ENCODE data around the gene VTI1A. TPM values are rescaled to one million over a fixed set of nuclear protein-coding genes. Genes with fewer than 3 reads are reported as not detected.

The VTI1A gene
- total RNA-seq, 1 experiment from 2014 or later, result 44.4 TPM

- Mint-ChIP-seq H3K4me1 (ENCODE audit: insufficient read depth, unreplicated experiment) (no peaks in the 10 kb centered on the region), H3K9me3 (ENCODE audit: unreplicated experiment) (no peaks in the 10 kb centered on the region), H3K4me3 (ENCODE audit: unreplicated experiment) (no peak overlapping the region), H3K36me3 (ENCODE audit: insufficient read depth, unreplicated experiment) (no peaks in the 10 kb centered on the region), H3K27ac (ENCODE audit: low read depth, unreplicated experiment) (no peak overlapping the region), H3K27me3 (ENCODE audit: insufficient read depth, unreplicated experiment) (no peaks in the 10 kb centered on the region)
- no peak for DNase-seq (ENCODE audit: unreplicated experiment)
- POLR2A ChIA-PET, result no interaction called here
- no TSS peak for BruUV-seq (replicated peaks)
- CTCF ChIA-PET, result interaction anchor here (0.6 to 0.7 kb wide), 2 partner anchors 106 to 326 kb away, joined by 3 read pairs; no protein-coding TSS in a partner anchor
- TF ChIP-seq, protein P1, sequence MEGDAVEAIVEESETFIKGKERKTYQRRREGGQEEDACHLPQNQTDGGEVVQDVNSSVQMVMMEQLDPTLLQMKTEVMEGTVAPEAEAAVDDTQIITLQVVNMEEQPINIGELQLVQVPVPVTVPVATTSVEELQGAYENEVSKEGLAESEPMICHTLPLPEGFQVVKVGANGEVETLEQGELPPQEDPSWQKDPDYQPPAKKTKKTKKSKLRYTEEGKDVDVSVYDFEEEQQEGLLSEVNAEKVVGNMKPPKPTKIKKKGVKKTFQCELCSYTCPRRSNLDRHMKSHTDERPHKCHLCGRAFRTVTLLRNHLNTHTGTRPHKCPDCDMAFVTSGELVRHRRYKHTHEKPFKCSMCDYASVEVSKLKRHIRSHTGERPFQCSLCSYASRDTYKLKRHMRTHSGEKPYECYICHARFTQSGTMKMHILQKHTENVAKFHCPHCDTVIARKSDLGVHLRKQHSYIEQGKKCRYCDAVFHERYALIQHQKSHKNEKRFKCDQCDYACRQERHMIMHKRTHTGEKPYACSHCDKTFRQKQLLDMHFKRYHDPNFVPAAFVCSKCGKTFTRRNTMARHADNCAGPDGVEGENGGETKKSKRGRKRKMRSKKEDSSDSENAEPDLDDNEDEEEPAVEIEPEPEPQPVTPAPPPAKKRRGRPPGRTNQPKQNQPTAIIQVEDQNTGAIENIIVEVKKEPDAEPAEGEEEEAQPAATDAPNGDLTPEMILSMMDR (IDR thresholded peaks at IDR 0.05; ENCODE audit: unreplicated experiment), result no peak
- intact Hi-C loops (cut with micrococcal nuclease), result no loop called here
Observed at GRCh38 chr10:112775381-112775780, 328.4 kb downstream of the VTI1A start.

- H3K36me3 Mint-ChIP-seq (ENCODE audit: insufficient read depth, unreplicated experiment), result no peaks in the 10 kb centered on the region
- POLR2A ChIA-PET, result no interaction called here
- no peak for DNase-seq (ENCODE audit: unreplicated experiment)
- no peaks in the 10 kb centered on the region for H3K4me1 Mint-ChIP-seq (ENCODE audit: insufficient read depth, unreplicated experiment)
- intact Hi-C loops (cut with micrococcal nuclease), result no loop called here
- BruUV-seq (replicated peaks), result no TSS peak
- H3K4me3 Mint-ChIP-seq (ENCODE audit: unreplicated experiment), result no peak overlapping the region
- H3K27ac Mint-ChIP-seq (ENCODE audit: low read depth, unreplicated experiment), result no peak overlapping the region
- H3K27me3 Mint-ChIP-seq (ENCODE audit: insufficient read depth, unreplicated experiment), result no peaks in the 10 kb centered on the region
- TF ChIP-seq, protein P1 (IDR thresholded peaks at IDR 0.05; ENCODE audit: unreplicated experiment), result no peak
- CTCF ChIA-PET, result interaction anchor here (0.6 to 0.7 kb wide), 3 partner anchors 38 to 325 kb away, joined by 3 read pairs; no protein-coding TSS in a partner anchor
- no peaks in the 10 kb centered on the region for H3K9me3 Mint-ChIP-seq (ENCODE audit: unreplicated experiment)
Observed at GRCh38 chr10:112775892-112776674, 329.1 kb downstream of the VTI1A start.

- TF ChIP-seq, protein P1 (IDR thresholded peaks at IDR 0.05; ENCODE audit: unreplicated experiment), result no peak
- ChIA-PET CTCF (interaction anchor here (0.7 to 1.5 kb wide), 3 partner anchors 12 to 214 kb away, joined by 3 to 4 read pairs (median 3); no protein-coding TSS in a partner anchor), POLR2A (interaction anchor here (0.7 kb wide), 1 partner anchor 252 kb away, joined by 3 read pairs; no protein-coding TSS in a partner anchor)
- H3K9me3 Mint-ChIP-seq (ENCODE audit: unreplicated experiment), result no peaks in the 10 kb centered on the region
- H3K27me3 Mint-ChIP-seq (ENCODE audit: insufficient read depth, unreplicated experiment), result no peaks in the 10 kb centered on the region
- no TSS peak for BruUV-seq (replicated peaks)
- H3K36me3 Mint-ChIP-seq (ENCODE audit: insufficient read depth, unreplicated experiment), result no peaks in the 10 kb centered on the region
- intact Hi-C loops (cut with micrococcal nuclease), result no loop called here
- H3K27ac Mint-ChIP-seq (ENCODE audit: low read depth, unreplicated experiment), result no peak overlapping the region
- H3K4me3 Mint-ChIP-seq (ENCODE audit: unreplicated experiment), result no peak overlapping the region
- no peak for DNase-seq (ENCODE audit: unreplicated experiment)
- no peaks in the 10 kb centered on the region for H3K4me1 Mint-ChIP-seq (ENCODE audit: insufficient read depth, unreplicated experiment)
Observed at GRCh38 chr10:112778579-112778978, 331.6 kb downstream of the VTI1A start.

GRCh38 chr10:112779025-112779770 lies 332.2 kb downstream of the VTI1A start:
- no peaks in the 10 kb centered on the region for H3K36me3 Mint-ChIP-seq (ENCODE audit: insufficient read depth, unreplicated experiment)
- ChIA-PET POLR2A (interaction anchor here (0.7 to 1.2 kb wide), 2 partner anchors 30 to 596 kb away, joined by 3 read pairs; no protein-coding TSS in a partner anchor), CTCF (interaction anchor here (0.6 to 1.6 kb wide), 8 partner anchors 8 to 656 kb away, joined by 3 to 5 read pairs (median 4); no protein-coding TSS in a partner anchor)
- no peak overlapping the region for H3K27ac Mint-ChIP-seq (ENCODE audit: low read depth, unreplicated experiment)
- intact Hi-C loops (cut with micrococcal nuclease), result no loop called here
- no peaks in the 10 kb centered on the region for H3K27me3 Mint-ChIP-seq (ENCODE audit: insufficient read depth, unreplicated experiment)
- no peak for DNase-seq (ENCODE audit: unreplicated experiment)
- no TSS peak for BruUV-seq (replicated peaks)
- no peak overlapping the region for H3K4me3 Mint-ChIP-seq (ENCODE audit: unreplicated experiment)
- H3K9me3 Mint-ChIP-seq (ENCODE audit: unreplicated experiment), result no peaks in the 10 kb centered on the region
- TF ChIP-seq, protein P1 (IDR thresholded peaks at IDR 0.05; ENCODE audit: unreplicated experiment), result no peak
- H3K4me1 Mint-ChIP-seq (ENCODE audit: insufficient read depth, unreplicated experiment), result no peaks in the 10 kb centered on the region

All from MCF 10A (cell line).